H1 (cell line): ENCODE data around the gene DDI2. TPM values are rescaled to one million over a fixed set of nuclear protein-coding genes. Genes with fewer than 3 reads are reported as not detected.

ENCODE experiments used
- BRCA1 ChIP-seq: IDR thresholded peaks from 2 replicates; pipeline ENCODE4 v1.6.1; 2012; ENCODE audit warnings: low read depth, low read length, improper control_type of control experiment
- RFX5 ChIP-seq: IDR thresholded peaks from 2 replicates; pipeline ENCODE4 v1.6.1; 2011; ENCODE audit warnings: low read depth, low read length, improper control_type of control experiment, borderline replicate concordance
- polyA plus RNA-seq, 7 experiments: library from polyadenylated mRNA; depleted of rRNA in 3 of 7; stranded (reverse) in 5 of 7; unstranded in 2 of 7; fragments of >200 nt in 5 of 7; fragments of 200-250 nt in 2 of 7; gene quantifications; 1 replicate in 5 of 7; 2 replicates in 1 of 7; 4 replicates in 1 of 7; pipeline versions ENCODE4 v1.2.1 to v1.2.3, GENCODE V29; 2011 to 2013; ENCODE audit warnings: missing spikeins in 2 of 7, mixed read lengths in 2 of 7
- total RNA-seq: library from RNA; stranded (reverse); fragmentation: NEBNext Ultra II Directional; extraction: Animal tissue kit (Norgen Biotek cat#: 25700); gene quantifications from 2 replicates; pipeline ENCODE4 v1.2.1, GENCODE V29; 2021

Gene DDI2
- total and polyA plus RNA-seq, 2 of the 8 experiments (the other 6 are each of a cell fraction or from before 2014, with no cell fraction given), result 7.7 to 38.3 TPM

GRCh38 chr1:15579683-15580047 is 37.6 kb upstream of the DDI2 start (continued):
- TF ChIP-seq BRCA1 (no peak), RFX5 (no peak)
